DND-41 (cell line): Measurements from ENCODE around the gene PELI2.
A peak's percentile ranks its signal among the peaks of the same experiment; 100 is the strongest.

ENCODE experiments used
- ATAC-seq: fragments of 200-7000 bp; cut with Tn5 transposase; 3 replicates; pipeline ENCODE4 v1.9.1; 2021; ENCODE audit warnings: low read depth; ENCODE audit not compliant: insufficient read depth
- DNase-seq: peaks from one replicate; pipeline ENCODE4 v3.0.0-alpha.2; 2020
- H2AFZ ChIP-seq: 2 replicates; pipeline ENCODE4 v1.6.0; 2012; ENCODE audit warnings: low read depth, low read length
- H3K27ac ChIP-seq: 2 replicates; pipeline ENCODE4 v1.5.1; 2012; ENCODE audit warnings: low read length, inconsistent platforms
- H3K27me3 ChIP-seq: fragments of 200-600 bp; sonication (generic); 2 replicates; pipeline ENCODE4 v1.6.0; 2012; ENCODE audit warnings: low read length, mild to moderate bottlenecking, inconsistent platforms; ENCODE audit not compliant: insufficient read depth, poor library complexity
- H3K36me3 ChIP-seq: 2 replicates; pipeline ENCODE4 v1.5.1; 2012; ENCODE audit warnings: low read length, inconsistent platforms; ENCODE audit not compliant: insufficient read depth
- H3K4me1 ChIP-seq: 2 replicates; pipeline ENCODE4 v1.5.1; 2012; ENCODE audit warnings: mild to moderate bottlenecking, low read length; ENCODE audit not compliant: insufficient read depth
- H3K4me2 ChIP-seq: 2 replicates; pipeline ENCODE4 v1.6.0; 2012; ENCODE audit warnings: mild to moderate bottlenecking, moderate library complexity, low read length, inconsistent platforms; ENCODE audit not compliant: insufficient read depth
- H3K4me3 ChIP-seq, 2 experiments: fragments of 200-600 bp in 1 of 2; shearing (Covaris generic) in 1 of 2; 2 replicates each; pipeline ENCODE4 v1.5.1; 2012 to 2016; ENCODE audit warnings: inconsistent platforms in 2 of 2, low read length in 2 of 2, mild to moderate bottlenecking in 2 of 2, low read depth in 1 of 2, moderate library complexity in 1 of 2
- H3K79me2 ChIP-seq: 2 replicates; pipeline ENCODE4 v1.6.0; 2012; ENCODE audit warnings: low read length, inconsistent platforms; ENCODE audit not compliant: insufficient read depth
- H3K9ac ChIP-seq: 2 replicates; pipeline ENCODE4 v1.6.0; 2012; ENCODE audit warnings: low read depth, mild to moderate bottlenecking, inconsistent platforms, low read length, moderate library complexity
- H3K9me3 ChIP-seq: 2 replicates; pipeline ENCODE4 v1.5.1; 2012; ENCODE audit warnings: low read length, moderate library complexity, mild to moderate bottlenecking, inconsistent platforms; ENCODE audit not compliant: insufficient read depth, severe bottlenecking
- H4K20me1 ChIP-seq: 2 replicates; pipeline ENCODE4 v1.6.0; 2012; ENCODE audit warnings: low read length; ENCODE audit not compliant: insufficient read depth
- EZH2 ChIP-seq: IDR thresholded peaks from 3 replicates; pipeline ENCODE4 v1.6.1; 2012; ENCODE audit warnings: borderline replicate concordance, low read depth, mild to moderate bottlenecking, moderate library complexity, low read length, inconsistent platforms; ENCODE audit not compliant: severe bottlenecking
- TF ChIP-seq, protein P1 (sequence below): IDR thresholded peaks from 2 replicates; pipeline ENCODE4 v1.5.1; 2012; ENCODE audit warnings: borderline replicate concordance, low read length, moderate library complexity, mild to moderate bottlenecking; ENCODE audit not compliant: poor library complexity, severe bottlenecking; ENCODE audit errors: extremely low read depth

Gene PELI2

DNA sequence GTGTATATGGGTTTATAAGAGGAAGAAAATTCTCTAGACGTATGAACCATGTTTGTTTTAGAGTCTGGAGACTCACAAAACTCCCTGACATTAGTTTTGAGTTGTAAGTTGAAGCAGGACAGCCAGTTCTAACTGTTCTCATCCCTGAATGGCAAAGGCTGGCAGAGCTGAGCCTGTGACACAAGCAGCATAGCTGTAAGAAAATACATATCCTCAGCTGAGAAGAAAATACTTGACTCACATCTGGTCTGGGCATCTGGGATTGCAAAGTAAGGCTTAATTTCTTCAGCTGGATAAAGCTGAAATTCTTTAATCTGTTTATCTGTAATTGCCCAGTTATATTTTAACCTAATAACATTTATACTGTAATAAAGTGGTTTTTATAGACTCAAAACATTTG is 156.3 kb downstream of the PELI2 start:
- Histone ChIP-seq H3K4me3 (no peak overlapping the region), H3K27me3 (no peaks in the 10 kb centered on the region), H3K4me2 (no peak overlapping the region), H3K36me3 (peaks cover 17% of the 10 kb centered on the region), H3K27ac (no peak overlapping the region), H4K20me1 (peaks cover 22% of the 10 kb centered on the region), H2AFZ (no peak overlapping the region), H3K4me1 (no peaks in the 10 kb centered on the region), H3K9ac (no peak overlapping the region), H3K79me2 (peaks cover 75% of the 10 kb centered on the region), H3K9me3 (no peaks in the 10 kb centered on the region)
- ATAC-seq (no peak), DNase-seq (no peak)
- TF ChIP-seq, protein P1, sequence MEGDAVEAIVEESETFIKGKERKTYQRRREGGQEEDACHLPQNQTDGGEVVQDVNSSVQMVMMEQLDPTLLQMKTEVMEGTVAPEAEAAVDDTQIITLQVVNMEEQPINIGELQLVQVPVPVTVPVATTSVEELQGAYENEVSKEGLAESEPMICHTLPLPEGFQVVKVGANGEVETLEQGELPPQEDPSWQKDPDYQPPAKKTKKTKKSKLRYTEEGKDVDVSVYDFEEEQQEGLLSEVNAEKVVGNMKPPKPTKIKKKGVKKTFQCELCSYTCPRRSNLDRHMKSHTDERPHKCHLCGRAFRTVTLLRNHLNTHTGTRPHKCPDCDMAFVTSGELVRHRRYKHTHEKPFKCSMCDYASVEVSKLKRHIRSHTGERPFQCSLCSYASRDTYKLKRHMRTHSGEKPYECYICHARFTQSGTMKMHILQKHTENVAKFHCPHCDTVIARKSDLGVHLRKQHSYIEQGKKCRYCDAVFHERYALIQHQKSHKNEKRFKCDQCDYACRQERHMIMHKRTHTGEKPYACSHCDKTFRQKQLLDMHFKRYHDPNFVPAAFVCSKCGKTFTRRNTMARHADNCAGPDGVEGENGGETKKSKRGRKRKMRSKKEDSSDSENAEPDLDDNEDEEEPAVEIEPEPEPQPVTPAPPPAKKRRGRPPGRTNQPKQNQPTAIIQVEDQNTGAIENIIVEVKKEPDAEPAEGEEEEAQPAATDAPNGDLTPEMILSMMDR = no peak
- TF ChIP-seq EZH2 = no peak

DNA sequence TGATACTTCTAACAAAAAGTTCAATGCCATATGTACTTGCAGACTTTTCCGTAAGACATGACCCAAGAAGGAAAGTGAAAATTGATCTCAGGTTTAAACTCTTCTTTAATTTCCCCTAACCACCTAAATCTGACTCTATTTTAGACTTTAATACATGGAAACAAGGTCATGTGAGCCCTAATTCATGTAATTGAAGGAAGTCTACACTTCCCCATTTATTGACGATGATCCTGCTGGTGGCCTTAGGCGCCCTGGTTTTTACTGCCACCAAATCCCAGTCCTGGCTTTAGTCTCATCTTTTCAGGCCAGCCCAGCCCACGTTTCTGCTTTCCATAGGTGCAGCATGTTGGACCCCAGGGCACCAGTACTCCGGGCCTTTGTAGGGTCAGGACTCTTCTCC is 157.9 kb downstream of the PELI2 start:
- no peak overlapping the region for H3K9ac ChIP-seq
- H3K4me1 ChIP-seq = no peaks in the 10 kb centered on the region
- peaks cover 17% of the 10 kb centered on the region for H4K20me1 ChIP-seq
- ATAC-seq (no peak), DNase-seq (no peak)
- H3K9me3 ChIP-seq = no peaks in the 10 kb centered on the region
- H2AFZ ChIP-seq = no peak overlapping the region
- H3K4me2 ChIP-seq = no peak overlapping the region
- no peak overlapping the region for H3K4me3 ChIP-seq
- peaks cover 60% of the 10 kb centered on the region for H3K79me2 ChIP-seq
- TF ChIP-seq, protein P1 = no peak
- no peak for TF ChIP-seq EZH2
- H3K27me3 ChIP-seq = no peaks in the 10 kb centered on the region
- no peak overlapping the region for H3K27ac ChIP-seq
- H3K36me3 ChIP-seq = peaks cover 25% of the 10 kb centered on the region

DNA sequence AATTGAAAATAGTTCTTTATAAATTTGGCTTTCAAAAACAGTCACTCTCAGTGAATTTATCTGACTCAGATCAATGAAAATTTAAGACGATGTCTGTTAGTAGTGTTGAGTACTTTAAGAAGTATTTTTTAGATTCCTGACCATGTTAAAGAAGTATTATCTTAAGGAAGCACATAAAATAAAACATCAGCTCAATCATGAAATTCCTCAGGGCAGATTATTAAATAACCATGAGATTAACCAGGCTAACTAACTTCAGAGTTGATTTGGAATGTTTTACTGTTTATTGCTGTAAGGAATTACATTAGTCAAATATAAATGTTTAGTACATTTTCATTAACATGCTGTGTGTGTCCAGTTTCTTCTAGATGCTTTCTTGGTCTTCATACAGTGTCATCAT is 160.2 kb downstream of the PELI2 start:
- H3K4me2 ChIP-seq = no peak overlapping the region
- ATAC-seq = no peak
- TF ChIP-seq, protein P1 = no peak
- no peak for TF ChIP-seq EZH2
- H3K27me3 ChIP-seq = no peaks in the 10 kb centered on the region
- H3K79me2 ChIP-seq = peaks cover 42% of the 10 kb centered on the region
- DNase-seq = no peak
- H3K4me3 ChIP-seq = no peak overlapping the region
- no peaks in the 10 kb centered on the region for H3K4me1 ChIP-seq
- no peaks in the 10 kb centered on the region for H3K9me3 ChIP-seq
- peaks cover 28% of the 10 kb centered on the region; the same call in 1 of the 2 replicates for H3K36me3 ChIP-seq
- H2AFZ ChIP-seq = no peak overlapping the region
- 0 out of 2 replicates have a peak, but pooled peaks cover 4% of the 10 kb centered on the region for H4K20me1 ChIP-seq
- no peak overlapping the region for H3K27ac ChIP-seq
- H3K9ac ChIP-seq = no peak overlapping the region

DNA sequence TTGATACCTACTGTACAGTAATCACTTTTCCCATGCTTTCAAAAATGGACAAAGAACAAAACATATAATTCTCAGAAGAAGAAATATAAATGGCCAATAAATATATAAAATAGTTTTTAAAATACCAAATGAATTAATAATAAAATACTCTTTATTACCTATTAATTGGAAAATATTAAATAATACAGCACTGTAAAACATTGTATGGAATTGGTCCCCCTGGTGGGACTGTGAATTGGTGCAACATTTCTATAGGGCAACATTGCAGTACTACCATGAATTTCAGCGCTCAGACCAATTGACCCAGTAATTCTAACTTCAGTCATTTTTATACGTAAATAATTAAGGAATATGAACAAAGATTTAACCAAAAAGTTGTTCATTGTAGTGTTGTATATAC is 162.6 kb downstream of the PELI2 start:
- TF ChIP-seq EZH2 = no peak
- TF ChIP-seq, protein P1 = peak; percentile 29
- Histone ChIP-seq H3K36me3 (peaks cover 40% of the 10 kb centered on the region; the same call in 1 of the 2 replicates), H3K4me1 (no peaks in the 10 kb centered on the region), H2AFZ (no peak overlapping the region), H4K20me1 (no peaks in the 10 kb centered on the region), H3K79me2 (peaks cover 31% of the 10 kb centered on the region), H3K4me2 (no peak overlapping the region), H3K9me3 (no peaks in the 10 kb centered on the region), H3K4me3 (no peak overlapping the region), H3K27me3 (no peaks in the 10 kb centered on the region), H3K27ac (no peak overlapping the region), H3K9ac (no peak overlapping the region)
- DNase-seq = no peak
- no peak for ATAC-seq
